SK-N-SH (cell line): ENCODE data around the gene CLDN10.

Experiments
- CTCF ChIP-seq: fragments of 200-600 bp; sonication (generic); IDR thresholded peaks from 2 replicates; pipeline ENCODE4 v1.6.1; 2017; ENCODE audit warnings: antibody characterized with exemption, mild to moderate bottlenecking, moderate library complexity
- EP300 ChIP-seq, 2 experiments: IDR thresholded peaks; 2 replicates each; pipeline versions ENCODE4 v1.4.0 to v1.6.1; 2012; ENCODE audit warnings: borderline replicate concordance in 1 of 2, low read depth in 1 of 2, low read length in 1 of 2
- FOSL2 ChIP-seq: IDR thresholded peaks from 2 replicates; pipeline ENCODE4 v1.4.0; 2012; ENCODE audit warnings: low read depth, mild to moderate bottlenecking, moderate library complexity, borderline replicate concordance
- MXI1 ChIP-seq: IDR thresholded peaks from 2 replicates; pipeline ENCODE4 v1.6.1; 2012; ENCODE audit warnings: mild to moderate bottlenecking, low read depth, low read length, improper control_type of control experiment
- POLR2AphosphoS5 ChIP-seq: IDR thresholded peaks from 2 replicates; pipeline ENCODE4 v1.6.1; 2012; ENCODE audit warnings: low read depth, low read length
- RAD21 ChIP-seq: IDR thresholded peaks from 2 replicates; pipeline ENCODE4 v1.6.1; 2012; ENCODE audit warnings: mild to moderate bottlenecking, low read length
- REST ChIP-seq: IDR thresholded peaks from 2 replicates; pipeline ENCODE4 v1.6.1; 2012; ENCODE audit warnings: mild to moderate bottlenecking, low read depth, low read length, moderate library complexity
- RFX5 ChIP-seq: IDR thresholded peaks from 2 replicates; pipeline ENCODE4 v1.6.1; 2012; ENCODE audit warnings: mild to moderate bottlenecking, improper control_type of control experiment, low read length
- SIN3A ChIP-seq: IDR thresholded peaks from 2 replicates; pipeline ENCODE4 v1.6.1; 2012; ENCODE audit warnings: low read depth, mild to moderate bottlenecking, low read length, moderate library complexity, borderline replicate concordance
- TAF1 ChIP-seq: IDR thresholded peaks from 2 replicates; pipeline ENCODE4 v1.6.1; 2012; ENCODE audit warnings: low read depth, mild to moderate bottlenecking, low read length, moderate library complexity, borderline replicate concordance
- YY1 ChIP-seq: IDR thresholded peaks from 2 replicates; pipeline ENCODE4 v1.4.0; 2012; ENCODE audit warnings: low read depth, mild to moderate bottlenecking

GRCh38 chr13:95546919-95547318 is 5.6 kb upstream of the CLDN10 start:
- no peak for TF ChIP-seq REST
- no peak for TF ChIP-seq EP300 (IDR thresholded peaks at IDR 0.05; ENCODE audit: borderline replicate concordance in 1 of 2, low read depth in 1 of 2, low read length in 1 of 2)
- TF ChIP-seq CTCF: no peak
- no peak for TF ChIP-seq RFX5
- TF ChIP-seq TAF1: no peak
- no peak for TF ChIP-seq SIN3A
- TF ChIP-seq YY1: no peak
- TF ChIP-seq POLR2AphosphoS5: no peak
- no peak for TF ChIP-seq FOSL2
- TF ChIP-seq RAD21: no peak
- TF ChIP-seq MXI1: no peak
